ENCODE data around the gene POLDIP2. TPM values are rescaled to one million over a fixed set of nuclear protein-coding genes. Genes with fewer than 3 reads are reported as not detected.

The POLDIP2 gene
- total RNA-seq, 1 donor from 2014 or later: 45.9 TPM

DNA sequence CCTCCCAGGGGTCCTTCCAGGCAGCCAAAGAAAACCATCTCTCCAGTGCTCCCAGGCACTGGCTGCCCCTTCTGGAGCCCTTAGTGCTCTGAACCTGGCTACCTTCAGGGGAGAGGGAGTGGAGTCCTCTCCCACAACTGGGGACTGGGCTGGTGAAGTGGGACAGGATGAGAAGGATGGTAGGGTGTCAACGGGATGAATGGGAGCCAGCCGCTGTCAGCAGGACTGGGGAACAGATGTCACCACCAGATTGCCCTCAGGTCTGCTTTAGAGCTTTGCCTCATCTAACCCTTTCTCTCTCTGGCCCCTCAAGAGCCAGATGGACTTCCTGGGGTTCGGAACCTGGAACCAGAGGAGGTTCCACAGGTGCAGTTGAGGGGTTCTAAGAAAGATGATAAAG is 8.2 kb upstream of the POLDIP2 start:
- H3K36me3 ChIP-seq: peaks cover 0 to 28% of the 10 kb centered on the region in 2 donors
- H3K27ac ChIP-seq: no peak overlapping the region
- no peak for TF ChIP-seq POLR2AphosphoS5 (IDR thresholded peaks at IDR 0.05; ENCODE audit: insufficient read depth in 1 of 2, low read depth in 1 of 2)
- TF ChIP-seq POLR2A (IDR thresholded peaks at IDR 0.05): no peak
- TF ChIP-seq, protein P1, sequence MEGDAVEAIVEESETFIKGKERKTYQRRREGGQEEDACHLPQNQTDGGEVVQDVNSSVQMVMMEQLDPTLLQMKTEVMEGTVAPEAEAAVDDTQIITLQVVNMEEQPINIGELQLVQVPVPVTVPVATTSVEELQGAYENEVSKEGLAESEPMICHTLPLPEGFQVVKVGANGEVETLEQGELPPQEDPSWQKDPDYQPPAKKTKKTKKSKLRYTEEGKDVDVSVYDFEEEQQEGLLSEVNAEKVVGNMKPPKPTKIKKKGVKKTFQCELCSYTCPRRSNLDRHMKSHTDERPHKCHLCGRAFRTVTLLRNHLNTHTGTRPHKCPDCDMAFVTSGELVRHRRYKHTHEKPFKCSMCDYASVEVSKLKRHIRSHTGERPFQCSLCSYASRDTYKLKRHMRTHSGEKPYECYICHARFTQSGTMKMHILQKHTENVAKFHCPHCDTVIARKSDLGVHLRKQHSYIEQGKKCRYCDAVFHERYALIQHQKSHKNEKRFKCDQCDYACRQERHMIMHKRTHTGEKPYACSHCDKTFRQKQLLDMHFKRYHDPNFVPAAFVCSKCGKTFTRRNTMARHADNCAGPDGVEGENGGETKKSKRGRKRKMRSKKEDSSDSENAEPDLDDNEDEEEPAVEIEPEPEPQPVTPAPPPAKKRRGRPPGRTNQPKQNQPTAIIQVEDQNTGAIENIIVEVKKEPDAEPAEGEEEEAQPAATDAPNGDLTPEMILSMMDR (IDR thresholded peaks at IDR 0.05): no peak
- H3K9me3 ChIP-seq: no peaks in the 10 kb centered on the region
- H3K27me3 ChIP-seq: no peaks in the 10 kb centered on the region
- H3K4me1 ChIP-seq: no peaks in the 10 kb centered on the region
- no peak overlapping the region for H3K4me3 ChIP-seq
- no peak for DNase-seq (ENCODE audit: extremely low spot score in 2 of 2)
- intact Hi-C loops (cut with DNase I): no loop called here

DNA sequence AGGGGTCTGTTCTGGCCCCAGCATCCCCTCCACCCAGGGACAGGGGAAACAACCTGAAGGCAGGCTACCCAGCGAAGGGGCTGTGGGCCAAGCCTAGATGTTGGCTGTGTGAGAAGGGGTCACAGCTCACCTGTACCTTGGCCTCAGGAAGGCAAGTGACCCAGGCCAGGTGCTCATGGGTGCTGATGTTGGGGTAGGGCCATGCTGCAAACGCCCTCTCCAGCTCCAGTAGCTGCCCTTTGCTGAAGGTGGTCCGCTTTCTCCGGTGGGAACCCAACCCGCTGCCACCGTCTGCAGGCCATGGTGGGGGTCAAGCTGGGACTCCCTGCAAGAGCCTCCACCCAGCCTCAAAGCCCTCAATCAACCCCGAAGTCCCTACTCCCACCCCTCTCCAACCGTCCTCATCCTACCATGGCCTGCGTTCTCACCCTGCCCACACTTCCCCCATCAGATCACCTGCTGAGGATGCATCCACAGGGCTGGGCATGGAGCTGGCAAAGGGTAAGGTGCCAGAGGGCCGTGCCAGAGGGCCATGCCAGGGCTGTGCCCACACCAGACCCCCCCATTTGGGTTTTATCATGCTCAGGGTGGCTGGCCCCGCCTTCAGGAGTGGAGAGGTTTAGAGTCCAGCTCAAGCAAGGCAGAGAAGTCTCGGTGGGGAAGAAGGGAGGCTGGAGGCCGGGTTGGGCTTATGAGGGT is 7.5 kb upstream of the POLDIP2 start, which contains the start of gene SEBOX:
Gene SEBOX, minus strand, starts transcription at position 535 of the 699 bp plus-strand sequence. Its CDS starts 48 bp downstream, at position 487.
- TF ChIP-seq POLR2A (IDR thresholded peaks at IDR 0.05): no peak
- TF ChIP-seq, protein P1 (IDR thresholded peaks at IDR 0.05): no peak
- TF ChIP-seq POLR2AphosphoS5 (IDR thresholded peaks at IDR 0.05; ENCODE audit: insufficient read depth in 1 of 2, low read depth in 1 of 2): no peak
- Histone ChIP-seq H3K27ac (no peak within 1 kb of the TSS), H3K4me1 (no peaks in the 10 kb centered on the region), H3K4me3 (no peak within 1 kb of the TSS), H3K36me3 (peaks cover 0 to 35% of the 10 kb centered on the region in 2 donors), H3K27me3 (no peaks in the 10 kb centered on the region), H3K9me3 (no peaks in the 10 kb centered on the region)
- DNase-seq (ENCODE audit: extremely low spot score in 2 of 2): no peak
- intact Hi-C loops (cut with DNase I): no loop called here

DNA sequence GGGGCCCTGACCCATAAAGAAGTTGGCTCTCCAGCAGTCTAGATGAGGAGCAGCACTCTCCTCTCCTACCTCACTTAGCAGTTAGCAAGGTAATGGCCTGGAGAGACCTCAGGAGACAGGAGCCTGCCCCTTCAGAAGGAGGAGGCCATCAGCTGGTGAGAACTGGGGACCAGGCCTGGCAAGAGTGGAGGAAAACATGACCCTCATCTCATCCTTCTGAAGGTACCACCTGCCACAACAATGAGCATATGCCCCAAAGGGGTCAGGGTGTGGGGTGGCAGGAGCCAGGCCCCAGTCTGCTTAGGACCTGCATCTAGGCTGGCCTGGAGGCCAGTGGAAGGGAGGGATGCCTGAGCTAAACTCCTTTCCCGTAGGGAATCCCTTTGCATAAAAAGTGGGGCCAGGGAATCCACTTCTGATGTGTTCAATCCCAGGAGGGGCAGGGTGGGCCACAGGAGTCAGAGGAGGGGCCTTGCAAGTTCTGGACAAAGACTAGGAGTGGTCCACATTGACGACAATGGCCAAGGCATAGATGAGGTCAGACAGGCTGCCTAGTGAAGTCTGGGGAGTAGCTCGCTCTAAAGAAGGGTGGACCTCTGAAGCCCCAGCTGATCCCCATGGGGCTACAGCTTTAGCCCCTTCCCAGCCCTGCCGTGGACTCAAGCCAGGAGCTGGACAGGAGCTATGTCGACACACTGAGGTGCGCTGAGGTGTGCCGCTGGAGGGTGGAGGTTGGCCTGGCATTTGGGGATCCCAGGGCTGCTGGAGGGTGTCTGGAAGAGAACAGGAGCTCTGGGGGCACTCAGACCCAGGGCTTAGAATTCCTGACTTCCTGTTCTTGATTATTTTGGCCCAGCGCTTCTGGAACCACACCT is 6.7 kb upstream of the POLDIP2 start:
- no peak overlapping the region for H3K27ac ChIP-seq
- no peak for DNase-seq (ENCODE audit: extremely low spot score in 2 of 2)
- no peak overlapping the region for H3K4me3 ChIP-seq
- no peaks in the 10 kb centered on the region for H3K9me3 ChIP-seq
- H3K36me3 ChIP-seq: peaks cover 0 to 39% of the 10 kb centered on the region in 2 donors
- intact Hi-C loops (cut with DNase I): no loop called here
- H3K4me1 ChIP-seq: no peaks in the 10 kb centered on the region
- TF ChIP-seq, protein P1 (IDR thresholded peaks at IDR 0.05): no peak
- TF ChIP-seq POLR2A (IDR thresholded peaks at IDR 0.05): no peak
- no peak for TF ChIP-seq POLR2AphosphoS5 (IDR thresholded peaks at IDR 0.05; ENCODE audit: insufficient read depth in 1 of 2, low read depth in 1 of 2)
- H3K27me3 ChIP-seq: no peaks in the 10 kb centered on the region

DNA sequence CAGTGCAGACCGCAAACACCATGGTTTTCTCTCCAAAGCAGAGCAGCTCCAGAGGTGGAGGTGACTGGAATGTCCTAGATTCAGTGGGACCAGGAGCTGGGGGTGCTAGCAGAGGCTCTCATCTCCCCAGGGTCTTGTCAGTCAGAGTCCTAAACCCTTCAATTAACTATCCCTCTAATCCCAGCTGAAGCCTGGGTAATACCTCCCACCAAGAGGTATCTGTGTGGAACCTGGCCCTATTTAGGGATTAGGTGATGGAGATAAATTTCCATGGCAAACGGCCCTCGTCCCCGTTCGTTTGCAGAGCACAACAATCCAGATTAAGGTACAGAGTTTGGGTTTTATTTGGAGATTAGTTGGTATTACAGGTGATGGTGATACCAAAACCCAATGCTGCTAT is 5.9 kb upstream of the POLDIP2 start:
- Histone ChIP-seq H3K4me1 (peaks cover 8% of the 10 kb centered on the region), H3K9me3 (no peaks in the 10 kb centered on the region), H3K27me3 (no peaks in the 10 kb centered on the region), H3K27ac (no peak overlapping the region), H3K36me3 (peaks cover 0 to 39% of the 10 kb centered on the region in 2 donors), H3K4me3 (no peak overlapping the region)
- intact Hi-C loops (cut with DNase I): no loop called here
- DNase-seq (ENCODE audit: extremely low spot score in 2 of 2): no peak
- TF ChIP-seq POLR2A (IDR thresholded peaks at IDR 0.05) (no peak), POLR2AphosphoS5 (IDR thresholded peaks at IDR 0.05; ENCODE audit: insufficient read depth in 1 of 2, low read depth in 1 of 2) (no peak)
- TF ChIP-seq, protein P1 (IDR thresholded peaks at IDR 0.05): no peak

Measured in vagina (tissue), 2 donors.